Measurements from ENCODE around the gene CNGA3. TPM values are rescaled to one million over a fixed set of nuclear protein-coding genes. Genes with fewer than 3 reads are reported as not detected.

CNGA3 gene
- total RNA-seq, 1 donor from 2014 or later, result 1.2 TPM

- no peak for FAIRE-seq
- DNase-seq (ENCODE audit: low spot score in 2 of 2), result no peak
These were observed 28.8 kb downstream of the CNGA3 start for GRCh38 chr2:98374958-98375570.

GRCh38 chr2:98376301-98376910 lies 30.1 kb downstream of the CNGA3 start:
- FAIRE-seq, result no peak

GRCh38 chr2:98376996-98377395 lies 30.7 kb downstream of the CNGA3 start:
- DNase-seq (ENCODE audit: low spot score in 2 of 2), result no peak
- no peak for FAIRE-seq

More at GRCh38 chr2:98376301-98376910, 30.1 kb downstream of the CNGA3 start:
- no peak for DNase-seq (ENCODE audit: low spot score in 2 of 2)

GRCh38 chr2:98377544-98377943 lies 31.3 kb downstream of the CNGA3 start:
- DNase-seq (ENCODE audit: low spot score in 2 of 2) (no peak), FAIRE-seq (no peak)

GRCh38 chr2:98378196-98378595 lies 31.9 kb downstream of the CNGA3 start:
- FAIRE-seq (no peak), DNase-seq (ENCODE audit: low spot score in 2 of 2) (no peak)

GRCh38 chr2:98378901-98379300 lies 32.6 kb downstream of the CNGA3 start:
- DNase-seq (ENCODE audit: low spot score in 2 of 2), result no peak
- FAIRE-seq, result no peak

- FAIRE-seq (no peak), DNase-seq (ENCODE audit: low spot score in 2 of 2) (no peak)
These were observed 33.3 kb downstream of the CNGA3 start for GRCh38 chr2:98379311-98380202.

- DNase-seq (ENCODE audit: low spot score in 2 of 2), result no peak
- no peak for FAIRE-seq
These were observed 33.9 kb downstream of the CNGA3 start for GRCh38 chr2:98380203-98380535.

GRCh38 chr2:98381494-98381893 lies 35.2 kb downstream of the CNGA3 start:
- FAIRE-seq (no peak), DNase-seq (ENCODE audit: low spot score in 2 of 2) (no peak)

- no peak for FAIRE-seq
- DNase-seq (ENCODE audit: low spot score in 2 of 2), result no peak
These were observed 35.8 kb downstream of the CNGA3 start for GRCh38 chr2:98382086-98382485.

GRCh38 chr2:98382739-98383138 lies 36.5 kb downstream of the CNGA3 start:
- FAIRE-seq (no peak), DNase-seq (ENCODE audit: low spot score in 2 of 2) (no peak)

GRCh38 chr2:98383166-98383565 lies 36.9 kb downstream of the CNGA3 start:
- FAIRE-seq (no peak), DNase-seq (ENCODE audit: low spot score in 2 of 2) (no peak)

GRCh38 chr2:98385050-98385699 lies 38.9 kb downstream of the CNGA3 start:
- DNase-seq (ENCODE audit: low spot score in 2 of 2) (peak; percentile 65 to 82), FAIRE-seq (peak; percentile 15)

- FAIRE-seq (no peak), DNase-seq (ENCODE audit: low spot score in 2 of 2) (no peak)
These were observed 41.2 kb downstream of the CNGA3 start for GRCh38 chr2:98387478-98387877.

- DNase-seq (ENCODE audit: low spot score in 2 of 2) (no peak), FAIRE-seq (no peak)
These were observed 41.8 kb downstream of the CNGA3 start for GRCh38 chr2:98388081-98388480.

- FAIRE-seq (no peak), DNase-seq (ENCODE audit: low spot score in 2 of 2) (no peak)
These were observed 42.5 kb downstream of the CNGA3 start for GRCh38 chr2:98388601-98389250.

GRCh38 chr2:98389251-98389605 lies 43.0 kb downstream of the CNGA3 start:
- FAIRE-seq, result no peak
- DNase-seq (ENCODE audit: low spot score in 2 of 2), result no peak

GRCh38 chr2:98390571-98391476 lies 44.6 kb downstream of the CNGA3 start:
- DNase-seq (ENCODE audit: low spot score in 2 of 2) (no peak), FAIRE-seq (no peak)

- FAIRE-seq (no peak), DNase-seq (ENCODE audit: low spot score in 2 of 2) (no peak)
These were observed 45.5 kb downstream of the CNGA3 start for GRCh38 chr2:98391581-98392270.

Data from frontal cortex (tissue), 4 donors.